H1 (cell line): Measurements from ENCODE around the gene PDSS1. TPM values are rescaled to one million over a fixed set of nuclear protein-coding genes. Genes with fewer than 3 reads are reported as not detected.

Source experiments
- SIX5 ChIP-seq: IDR thresholded peaks from 2 replicates; pipeline ENCODE4 v1.6.1; 2011; ENCODE audit warnings: mild to moderate bottlenecking, low read depth, low read length
- SP2 ChIP-seq: IDR thresholded peaks from 2 replicates; pipeline ENCODE4 v1.6.1; 2012; ENCODE audit warnings: mild to moderate bottlenecking, low read length, inconsistent platforms
- polyA plus RNA-seq, 7 experiments: library from polyadenylated mRNA; depleted of rRNA in 3 of 7; stranded (reverse) in 5 of 7; unstranded in 2 of 7; fragments of >200 nt in 5 of 7; fragments of 200-250 nt in 2 of 7; gene quantifications; 1 replicate in 5 of 7; 2 replicates in 1 of 7; 4 replicates in 1 of 7; pipeline versions ENCODE4 v1.2.1 to v1.2.3, GENCODE V29; 2011 to 2013; ENCODE audit warnings: missing spikeins in 2 of 7, mixed read lengths in 2 of 7
- total RNA-seq: library from RNA; stranded (reverse); fragmentation: NEBNext Ultra II Directional; extraction: Animal tissue kit (Norgen Biotek cat#: 25700); gene quantifications from 2 replicates; pipeline ENCODE4 v1.2.1, GENCODE V29; 2021

PDSS1 gene
- total and polyA plus RNA-seq, 2 of the 8 experiments (the other 6 are each of a cell fraction or from before 2014, with no cell fraction given), result 21.3 to 26.0 TPM

DNA sequence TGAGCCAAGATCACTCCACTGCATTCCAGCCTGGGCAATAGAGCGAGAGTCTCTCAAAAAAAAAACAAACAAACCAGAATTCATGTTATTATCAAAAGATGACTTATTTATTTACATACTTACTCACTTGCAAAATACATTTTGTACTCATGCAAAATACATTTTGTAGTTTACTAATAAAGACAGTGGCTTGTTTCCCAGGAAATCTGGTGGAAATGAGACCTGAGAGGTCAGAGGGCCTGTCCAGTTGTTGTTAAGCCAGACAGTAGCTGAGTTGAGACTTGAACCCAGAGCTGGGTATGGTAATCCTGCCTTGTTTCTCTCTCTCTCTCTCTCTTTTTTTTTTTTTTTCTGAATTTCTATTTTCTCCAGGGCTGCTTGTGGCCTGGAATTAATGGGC is 29.5 kb downstream of the PDSS1 start (continued):
- TF ChIP-seq SP2 (no peak), SIX5 (no peak)
- TF ChIP-seq, all 59 proteins: peak for 0
